K562 (cell line): ENCODE results near the gene HNRNPK. TPM values are rescaled to one million over a fixed set of nuclear protein-coding genes. Genes with fewer than 3 reads are reported as not detected.

Source experiments
- DEAF1 ChIP-seq: fragments of 450-650 bp; formaldehyde crosslinking; IDR thresholded peaks from 2 replicates; pipeline ENCODE4 v1.4.0; 2020; ENCODE audit warnings: mild to moderate bottlenecking, moderate library complexity
- ELK1 ChIP-seq: sonication (generic); formaldehyde crosslinking; IDR thresholded peaks from 2 replicates; pipeline ENCODE4 v1.8.1; 2022; ENCODE audit warnings: missing genetic modification reagents
- HCFC1 ChIP-seq: IDR thresholded peaks from 2 replicates; pipeline ENCODE4 v1.6.1; 2012; ENCODE audit warnings: low read depth, low read length, improper control_type of control experiment
- IRF2 ChIP-seq: sonication (generic); formaldehyde crosslinking; IDR thresholded peaks from 2 replicates; pipeline ENCODE4 v1.8.1; 2022; ENCODE audit warnings: mild to moderate bottlenecking, missing genetic modification reagents
- NR2C1 ChIP-seq, 2 experiments: fragments of 450-650 bp; IDR thresholded peaks; 2 replicates each; pipeline ENCODE4 v1.6.1; 2017; ENCODE audit warnings: mild to moderate bottlenecking in 2 of 2, antibody characterized with exemption in 1 of 2, inconsistent platforms in 1 of 2, missing compliant biosample characterization in 1 of 2, missing genetic modification characterization in 1 of 2
- RNF2 ChIP-seq: sonication (generic); IDR thresholded peaks from 2 replicates; pipeline ENCODE4 v1.6.1; 2016
- SIN3B ChIP-seq: fragments of 450-650 bp; IDR thresholded peaks from 2 replicates; pipeline ENCODE4 v1.6.1; 2017; ENCODE audit warnings: low read depth, mild to moderate bottlenecking, moderate library complexity
- SREBF1 ChIP-seq: fragments of 150-350 bp; IDR thresholded peaks from 2 replicates; pipeline ENCODE4 v1.6.1; 2014; ENCODE audit warnings: antibody characterized with exemption, low read depth, low read length, borderline replicate concordance
- STAG1 ChIP-seq: sonication (generic); formaldehyde crosslinking; IDR thresholded peaks from 2 replicates; pipeline ENCODE4 v1.5.0; 2020; ENCODE audit warnings: missing genetic modification reagents, borderline replicate concordance
- THAP7 ChIP-seq: fragments of 250-450 bp; sonication (Bioruptor Pico); IDR thresholded peaks from 2 replicates; pipeline ENCODE4 v1.5.0; 2021
- THRB ChIP-seq: fragments of 450-650 bp; formaldehyde crosslinking; conservative IDR thresholded peaks from 2 replicates; pipeline ENCODE4 v1.4.0; 2022; ENCODE audit warnings: mild to moderate bottlenecking, missing genetic modification characterization
- ZHX1 ChIP-seq: fragments of 150-350 bp; conservative IDR thresholded peaks from 2 replicates; pipeline ENCODE4 v1.6.1; 2014; ENCODE audit warnings: low read length
- polyA plus RNA-seq, 8 experiments: library from polyadenylated mRNA; depleted of rRNA in 4 of 8; stranded (reverse) in 5 of 8; unstranded in 3 of 8; fragments of >200 nt; fragmentation: Nextera tagmentation in 2 of 8; fragmentation: Illumina TruSeq in 1 of 8; extraction: Ambion mirVana in 2 of 8; extraction: Trizol in 1 of 8; gene quantifications; 2 replicates each; pipeline versions ENCODE4 v1.2.1 to v1.2.3, GENCODE V29; 2011 to 2014; ENCODE audit warnings: inconsistent platforms in 1 of 8, missing spikeins in 1 of 8
- total RNA-seq, 7 experiments: library from RNA; depleted of rRNA in 6 of 7; stranded (reverse); fragments of >200 nt in 6 of 7; fragmentation: Illumina TruSeq in 2 of 7; extraction: Trizol in 2 of 7; gene quantifications; 2 replicates each; pipeline versions ENCODE4 v1.2.1 to v1.2.3, GENCODE V29; 2011 to 2021; ENCODE audit warnings: low replicate concordance in 1 of 7
- TF ChIP-seq, protein P1 (sequence below): sonication (generic); formaldehyde crosslinking; IDR thresholded peaks from 2 replicates; pipeline ENCODE4 v1.8.0; 2023; ENCODE audit warnings: missing genetic modification reagents, mild to moderate bottlenecking, borderline replicate concordance

Gene HNRNPK
- total and polyA plus RNA-seq, 9 of the 15 experiments (the other 6 are each of a cell fraction or from before 2014, with no cell fraction given), result 224 to 883 (median 618) TPM

- TF ChIP-seq, protein P1, sequence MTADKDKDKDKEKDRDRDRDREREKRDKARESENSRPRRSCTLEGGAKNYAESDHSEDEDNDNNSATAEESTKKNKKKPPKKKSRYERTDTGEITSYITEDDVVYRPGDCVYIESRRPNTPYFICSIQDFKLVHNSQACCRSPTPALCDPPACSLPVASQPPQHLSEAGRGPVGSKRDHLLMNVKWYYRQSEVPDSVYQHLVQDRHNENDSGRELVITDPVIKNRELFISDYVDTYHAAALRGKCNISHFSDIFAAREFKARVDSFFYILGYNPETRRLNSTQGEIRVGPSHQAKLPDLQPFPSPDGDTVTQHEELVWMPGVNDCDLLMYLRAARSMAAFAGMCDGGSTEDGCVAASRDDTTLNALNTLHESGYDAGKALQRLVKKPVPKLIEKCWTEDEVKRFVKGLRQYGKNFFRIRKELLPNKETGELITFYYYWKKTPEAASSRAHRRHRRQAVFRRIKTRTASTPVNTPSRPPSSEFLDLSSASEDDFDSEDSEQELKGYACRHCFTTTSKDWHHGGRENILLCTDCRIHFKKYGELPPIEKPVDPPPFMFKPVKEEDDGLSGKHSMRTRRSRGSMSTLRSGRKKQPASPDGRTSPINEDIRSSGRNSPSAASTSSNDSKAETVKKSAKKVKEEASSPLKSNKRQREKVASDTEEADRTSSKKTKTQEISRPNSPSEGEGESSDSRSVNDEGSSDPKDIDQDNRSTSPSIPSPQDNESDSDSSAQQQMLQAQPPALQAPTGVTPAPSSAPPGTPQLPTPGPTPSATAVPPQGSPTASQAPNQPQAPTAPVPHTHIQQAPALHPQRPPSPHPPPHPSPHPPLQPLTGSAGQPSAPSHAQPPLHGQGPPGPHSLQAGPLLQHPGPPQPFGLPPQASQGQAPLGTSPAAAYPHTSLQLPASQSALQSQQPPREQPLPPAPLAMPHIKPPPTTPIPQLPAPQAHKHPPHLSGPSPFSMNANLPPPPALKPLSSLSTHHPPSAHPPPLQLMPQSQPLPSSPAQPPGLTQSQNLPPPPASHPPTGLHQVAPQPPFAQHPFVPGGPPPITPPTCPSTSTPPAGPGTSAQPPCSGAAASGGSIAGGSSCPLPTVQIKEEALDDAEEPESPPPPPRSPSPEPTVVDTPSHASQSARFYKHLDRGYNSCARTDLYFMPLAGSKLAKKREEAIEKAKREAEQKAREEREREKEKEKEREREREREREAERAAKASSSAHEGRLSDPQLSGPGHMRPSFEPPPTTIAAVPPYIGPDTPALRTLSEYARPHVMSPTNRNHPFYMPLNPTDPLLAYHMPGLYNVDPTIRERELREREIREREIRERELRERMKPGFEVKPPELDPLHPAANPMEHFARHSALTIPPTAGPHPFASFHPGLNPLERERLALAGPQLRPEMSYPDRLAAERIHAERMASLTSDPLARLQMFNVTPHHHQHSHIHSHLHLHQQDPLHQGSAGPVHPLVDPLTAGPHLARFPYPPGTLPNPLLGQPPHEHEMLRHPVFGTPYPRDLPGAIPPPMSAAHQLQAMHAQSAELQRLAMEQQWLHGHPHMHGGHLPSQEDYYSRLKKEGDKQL (CRISPR knock-in tag), result no peak
- TF ChIP-seq IRF2 (CRISPR knock-in tag) (no peak), HCFC1 (peak; percentile 22; the same call in 1 of the 2 replicates), SIN3B (no peak), STAG1 (no peak), SREBF1 (no peak), ZHX1 (no peak), DEAF1 (CRISPR knock-in tag) (no peak), ELK1 (CRISPR knock-in tag) (no peak), RNF2 (0 out of 2 replicates have a peak, but pooled peaks have one; percentile 44), THRB (peak; percentile 28; the same call in 1 of the 2 replicates), THAP7 (CRISPR knock-in tag) (no peak), NR2C1 (IDR thresholded peaks at IDR 0.05) (no peak), NR2C1 (tag; IDR thresholded peaks at IDR 0.05) (no peak)
These were observed 813 bp downstream of the HNRNPK start (continued) for GRCh38 chr9:83978992-83979811.
